Measurements from ENCODE around the gene PAFAH2.

PAFAH2 gene

DNA sequence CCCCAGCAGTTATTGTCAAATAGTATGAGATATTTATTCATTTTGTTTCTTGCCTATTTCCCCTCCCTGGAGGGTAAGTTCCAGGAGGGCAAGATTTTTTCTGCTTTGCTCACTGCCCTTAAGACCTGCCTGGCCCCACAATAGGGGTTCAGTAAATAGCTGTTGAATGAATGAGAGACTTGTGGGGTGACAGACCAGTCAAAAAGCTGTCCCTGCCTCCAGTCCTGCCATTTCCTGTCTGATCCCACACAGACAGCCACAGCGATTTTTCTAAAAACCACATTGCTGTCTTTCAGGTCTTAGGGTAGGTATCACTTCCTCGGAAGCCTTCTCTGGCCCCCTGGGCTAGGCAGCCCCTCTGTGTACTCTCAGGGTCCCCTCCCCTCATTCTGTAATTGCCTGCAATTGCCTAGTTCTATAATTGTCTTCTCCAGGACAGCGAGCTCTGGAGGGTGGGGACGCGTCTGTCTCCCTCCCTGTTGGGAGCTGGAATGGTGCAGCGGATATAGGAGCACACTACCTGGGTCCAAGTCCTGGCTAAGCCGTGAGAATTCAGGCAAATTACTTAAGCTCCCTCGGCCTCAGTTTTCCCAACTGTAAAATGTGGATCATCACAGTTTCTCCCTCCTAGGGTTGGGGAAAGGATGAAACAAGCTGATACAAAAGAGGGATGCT, 21.9 kb upstream of the PAFAH2 start:
- H3K27ac ChIP-seq: peak overlapping the region; percentile 22

GRCh38 chr1:26017606-26018005, 19.7 kb upstream of the PAFAH2 start:
- H3K27me3 ChIP-seq (replicated peaks): no peaks in the 10 kb centered on the region
- no peak overlapping the region for H3K4me3 ChIP-seq (ENCODE audit: low read depth, low read length)
- H3K27ac ChIP-seq: no peak overlapping the region
- no peak for TF ChIP-seq CTCF (IDR thresholded peaks at IDR 0.05; ENCODE audit: low read depth, low read length, missing control alignments)
- H3K36me3 ChIP-seq (replicated peaks): no peaks in the 10 kb centered on the region
- in situ Hi-C loops (cut with HindIII; ENCODE audit: low pct_ligation_motif_present, low sequenced_read_pairs): no loop called here
- DNase-seq: no peak

More for the DNA sequence above, 21.9 kb upstream of the PAFAH2 start:
- TF ChIP-seq CTCF (IDR thresholded peaks at IDR 0.05; ENCODE audit: low read depth, low read length, missing control alignments): no peak
- no peaks in the 10 kb centered on the region for H3K27me3 ChIP-seq (replicated peaks)
- H3K36me3 ChIP-seq (replicated peaks): no peaks in the 10 kb centered on the region
- H3K4me3 ChIP-seq (ENCODE audit: low read depth, low read length): no peak overlapping the region
- DNase-seq: peak; percentile 47
- in situ Hi-C loops (cut with HindIII; ENCODE audit: low pct_ligation_motif_present, low sequenced_read_pairs): no loop called here

GRCh38 chr1:26016953-26017545, 19.2 kb upstream of the PAFAH2 start:
- Histone ChIP-seq H3K36me3 (replicated peaks) (no peaks in the 10 kb centered on the region), H3K4me3 (ENCODE audit: low read depth, low read length) (no peak overlapping the region), H3K27ac (no peak overlapping the region), H3K27me3 (replicated peaks) (no peaks in the 10 kb centered on the region)
- no peak for TF ChIP-seq CTCF (IDR thresholded peaks at IDR 0.05; ENCODE audit: low read depth, low read length, missing control alignments)
- no peak for DNase-seq
- in situ Hi-C loops (cut with HindIII; ENCODE audit: low pct_ligation_motif_present, low sequenced_read_pairs): no loop called here

DNA sequence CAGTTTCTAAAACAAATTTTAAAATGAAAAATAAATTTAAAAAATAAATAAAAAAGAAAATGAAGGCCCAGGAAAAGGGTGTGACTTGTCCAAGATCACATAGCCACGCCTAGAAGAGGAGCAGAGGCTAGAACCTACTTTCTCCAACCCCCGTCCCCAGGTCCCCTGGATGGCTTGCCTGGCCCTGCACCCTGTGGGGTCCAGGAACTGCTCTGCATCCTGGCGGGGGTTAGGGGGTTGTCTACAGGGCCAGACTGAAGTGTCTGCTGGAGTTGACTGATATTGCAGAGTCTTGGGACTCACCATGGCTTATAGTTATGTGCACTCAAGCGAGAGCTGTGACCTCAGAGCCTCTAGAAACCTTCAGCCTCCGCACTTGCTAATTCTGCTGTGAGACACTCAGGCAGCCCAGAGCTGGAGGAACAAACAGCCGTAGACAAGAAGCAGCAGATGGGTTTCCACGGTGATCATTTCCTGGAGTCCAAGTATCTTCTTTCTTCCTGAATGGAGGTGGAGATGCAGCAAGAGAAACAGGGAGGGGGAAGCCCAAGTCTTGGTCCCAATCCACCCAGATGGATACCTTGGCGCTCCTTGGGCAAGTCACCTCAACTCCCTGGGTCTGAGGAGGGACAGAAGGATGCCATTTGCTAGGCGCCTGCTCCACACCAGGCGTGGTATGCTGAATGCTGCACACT, 18.5 kb upstream of the PAFAH2 start:
- Histone ChIP-seq H3K36me3 (replicated peaks) (no peaks in the 10 kb centered on the region), H3K4me3 (ENCODE audit: low read depth, low read length) (no peak overlapping the region), H3K27ac (no peak overlapping the region), H3K27me3 (replicated peaks) (no peaks in the 10 kb centered on the region)
- in situ Hi-C loops (cut with HindIII; ENCODE audit: low pct_ligation_motif_present, low sequenced_read_pairs): no loop called here
- no peak for DNase-seq
- TF ChIP-seq CTCF (IDR thresholded peaks at IDR 0.05; ENCODE audit: low read depth, low read length, missing control alignments): no peak

DNA sequence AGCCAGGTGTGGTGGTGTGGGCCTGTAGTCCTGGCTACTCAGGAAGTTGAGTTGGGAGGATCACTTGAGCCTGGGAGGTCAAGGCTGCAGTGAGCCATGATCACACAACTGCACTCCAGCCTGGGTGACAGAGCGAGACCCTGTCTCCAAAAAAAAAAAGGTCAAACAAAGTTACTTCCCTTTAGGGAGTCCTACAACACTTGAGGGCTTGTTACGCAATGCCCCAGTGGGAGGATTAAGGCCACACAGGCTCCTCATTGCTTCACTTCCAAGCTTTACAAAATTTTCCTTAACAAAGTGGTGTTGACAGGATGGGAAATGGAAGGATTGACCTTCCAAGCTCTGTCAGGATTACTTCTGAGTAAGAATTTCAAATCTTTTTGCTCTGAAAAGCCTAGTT, 17.5 kb upstream of the PAFAH2 start:
- DNase-seq: no peak
- Histone ChIP-seq H3K27ac (no peak overlapping the region), H3K27me3 (replicated peaks) (no peaks in the 10 kb centered on the region), H3K36me3 (replicated peaks) (no peaks in the 10 kb centered on the region), H3K4me3 (ENCODE audit: low read depth, low read length) (no peak overlapping the region)
- in situ Hi-C loops (cut with HindIII; ENCODE audit: low pct_ligation_motif_present, low sequenced_read_pairs): no loop called here
- TF ChIP-seq CTCF (IDR thresholded peaks at IDR 0.05; ENCODE audit: low read depth, low read length, missing control alignments): no peak

Measured in brain microvascular endothelial cell (primary cell).